SU-DHL-6 (cell line): ENCODE results near the gene PIGR.

Experiments used
- H2AFZ ChIP-seq: fragments of 200-600 bp; sonication (generic); 2 replicates; pipeline ENCODE4 v1.6.1; 2014; ENCODE audit warnings: low read depth, mild to moderate bottlenecking, moderate library complexity, mixed read lengths, antibody characterized with exemption, low read length; ENCODE audit not compliant: severe bottlenecking
- H3F3A ChIP-seq: fragments of 200-600 bp; shearing (Covaris generic); 2 replicates; pipeline ENCODE4 v1.6.0; 2016; ENCODE audit warnings: antibody characterized with exemption, mild to moderate bottlenecking; ENCODE audit not compliant: insufficient read depth
- H3K27ac ChIP-seq: fragments of 200-600 bp; sonication (generic); 2 replicates; pipeline ENCODE4 v1.5.1; 2016; ENCODE audit warnings: low read depth, mild to moderate bottlenecking, low read length, moderate library complexity, mixed read lengths
- H3K27me3 ChIP-seq: fragments of 200-600 bp; sonication (generic), shearing (Covaris generic); 2 replicates; pipeline ENCODE4 v1.6.0; 2014; ENCODE audit warnings: mild to moderate bottlenecking, low read length
- H3K36me3 ChIP-seq: fragments of 200-600 bp; sonication (generic); 2 replicates; pipeline ENCODE4 v1.6.1; 2014; ENCODE audit warnings: mild to moderate bottlenecking, low read length, mixed read lengths
- H3K4me2 ChIP-seq: fragments of 300-600, 200-600 bp; shearing (Covaris generic), sonication (generic); 2 replicates; pipeline ENCODE4 v1.6.0; 2014; ENCODE audit warnings: low read length, low read depth, mild to moderate bottlenecking; ENCODE audit not compliant: poor library complexity, severe bottlenecking
- H3K4me3 ChIP-seq: fragments of 200-600 bp; sonication (generic); 2 replicates; pipeline ENCODE4 v1.5.1; 2014; ENCODE audit warnings: antibody characterized with exemption, low read length, mild to moderate bottlenecking, mixed read lengths; ENCODE audit not compliant: insufficient read depth, poor library complexity, severe bottlenecking
- H3K79me2 ChIP-seq: fragments of 200-600 bp; sonication (generic); 2 replicates; pipeline ENCODE4 v1.6.1; 2014; ENCODE audit warnings: mild to moderate bottlenecking, low read length, moderate library complexity; ENCODE audit not compliant: insufficient read depth
- H3K9ac ChIP-seq: fragments of 200-600 bp; sonication (generic); 2 replicates; pipeline ENCODE4 v1.7.0; 2014; ENCODE audit warnings: mild to moderate bottlenecking, low read length
- H3K9me2 ChIP-seq: fragments of 200-600 bp; sonication (generic); replicated peaks from 2 replicates; pipeline ENCODE4 v1.6.1; 2014; ENCODE audit warnings: low read length; ENCODE audit not compliant: insufficient read depth
- H3K9me3 ChIP-seq: fragments of 200-600 bp; sonication (generic); 2 replicates; pipeline ENCODE4 v1.6.1; 2014; ENCODE audit warnings: low read length, mixed read lengths; ENCODE audit not compliant: insufficient read depth
- H4K20me1 ChIP-seq: fragments of 200-600 bp; sonication (generic); 2 replicates; pipeline ENCODE4 v1.6.1; 2014; ENCODE audit warnings: low read depth, mild to moderate bottlenecking, antibody characterized with exemption, low read length, moderate library complexity, mixed read lengths
- EZH2phosphoT487 ChIP-seq: fragments of 200-600 bp; sonication (generic), shearing (Covaris generic); conservative IDR thresholded peaks from 2 replicates; pipeline ENCODE4 v1.6.1; 2018; ENCODE audit warnings: mild to moderate bottlenecking, antibody characterized with exemption, low read length, moderate library complexity, mixed read lengths
- TF ChIP-seq, protein P1 (sequence below): fragments of 200-600 bp; sonication (generic); IDR thresholded peaks from one replicate; pipeline ENCODE4 v1.5.1; 2017; ENCODE audit warnings: antibody characterized with exemption, mild to moderate bottlenecking, low read length, moderate library complexity; ENCODE audit not compliant: insufficient read depth, poor library complexity, severe bottlenecking

Gene PIGR

DNA sequence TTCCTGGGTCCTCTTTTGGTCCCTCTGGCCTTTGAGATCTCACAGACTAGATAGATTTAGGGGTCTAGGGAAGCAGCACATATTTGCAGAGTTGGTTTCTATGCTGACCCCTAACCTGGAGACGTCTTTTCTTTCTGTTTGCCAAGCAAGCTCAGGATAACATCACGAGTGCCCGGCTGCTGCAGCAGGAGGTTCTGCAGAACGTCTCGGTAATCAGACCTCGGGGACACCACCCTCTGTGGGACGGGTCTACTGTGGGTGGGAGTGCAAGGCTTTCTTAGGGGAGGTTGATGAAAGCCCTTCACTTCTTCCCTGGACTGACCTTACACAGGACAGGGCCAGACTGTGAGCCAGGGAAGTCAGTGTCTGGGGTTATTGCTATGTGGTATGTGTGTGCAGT is 46.1 kb downstream of the PIGR start:
- H3F3A ChIP-seq = no peaks in the 10 kb centered on the region
- H3K79me2 ChIP-seq = no peaks in the 10 kb centered on the region
- H3K4me2 ChIP-seq = no peak overlapping the region
- no peak overlapping the region for H3K9ac ChIP-seq
- no peaks in the 10 kb centered on the region for H3K36me3 ChIP-seq
- H3K9me2 ChIP-seq = no peaks in the 10 kb centered on the region
- TF ChIP-seq, protein P1, sequence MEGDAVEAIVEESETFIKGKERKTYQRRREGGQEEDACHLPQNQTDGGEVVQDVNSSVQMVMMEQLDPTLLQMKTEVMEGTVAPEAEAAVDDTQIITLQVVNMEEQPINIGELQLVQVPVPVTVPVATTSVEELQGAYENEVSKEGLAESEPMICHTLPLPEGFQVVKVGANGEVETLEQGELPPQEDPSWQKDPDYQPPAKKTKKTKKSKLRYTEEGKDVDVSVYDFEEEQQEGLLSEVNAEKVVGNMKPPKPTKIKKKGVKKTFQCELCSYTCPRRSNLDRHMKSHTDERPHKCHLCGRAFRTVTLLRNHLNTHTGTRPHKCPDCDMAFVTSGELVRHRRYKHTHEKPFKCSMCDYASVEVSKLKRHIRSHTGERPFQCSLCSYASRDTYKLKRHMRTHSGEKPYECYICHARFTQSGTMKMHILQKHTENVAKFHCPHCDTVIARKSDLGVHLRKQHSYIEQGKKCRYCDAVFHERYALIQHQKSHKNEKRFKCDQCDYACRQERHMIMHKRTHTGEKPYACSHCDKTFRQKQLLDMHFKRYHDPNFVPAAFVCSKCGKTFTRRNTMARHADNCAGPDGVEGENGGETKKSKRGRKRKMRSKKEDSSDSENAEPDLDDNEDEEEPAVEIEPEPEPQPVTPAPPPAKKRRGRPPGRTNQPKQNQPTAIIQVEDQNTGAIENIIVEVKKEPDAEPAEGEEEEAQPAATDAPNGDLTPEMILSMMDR = no peak
- TF ChIP-seq EZH2phosphoT487 = no peak
- H4K20me1 ChIP-seq = no peaks in the 10 kb centered on the region
- H3K9me3 ChIP-seq = no peaks in the 10 kb centered on the region
- H2AFZ ChIP-seq = no peak overlapping the region
- H3K27me3 ChIP-seq = peaks cover 3% of the 10 kb centered on the region; the same call in 1 of the 2 replicates
- H3K4me3 ChIP-seq = no peak overlapping the region
- no peak overlapping the region for H3K27ac ChIP-seq

DNA sequence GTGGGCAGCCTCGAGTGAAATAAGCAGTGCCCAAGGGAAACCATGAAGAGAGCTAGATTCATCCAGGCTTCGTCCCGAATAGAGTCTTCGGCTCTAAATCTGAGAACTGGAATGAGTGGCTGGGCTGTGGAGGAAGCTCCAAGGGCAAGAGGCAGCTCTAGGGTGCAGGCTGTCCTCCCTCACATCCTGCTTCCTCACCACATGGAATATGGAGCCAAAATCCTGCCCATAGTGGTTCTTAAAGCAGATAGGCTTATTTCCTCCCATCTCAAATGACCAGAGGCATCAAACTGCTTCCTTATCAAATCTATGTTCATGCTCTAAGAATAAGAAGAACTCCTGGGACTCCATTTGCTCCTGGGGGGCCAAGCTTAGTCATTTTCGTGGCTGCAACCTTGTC is 46.5 kb downstream of the PIGR start:
- Histone ChIP-seq H3K79me2 (no peaks in the 10 kb centered on the region), H3K27me3 (peaks cover 3% of the 10 kb centered on the region; the same call in 1 of the 2 replicates), H3K4me2 (no peak overlapping the region), H3K4me3 (no peak overlapping the region), H3K36me3 (no peaks in the 10 kb centered on the region), H2AFZ (no peak overlapping the region), H3F3A (no peaks in the 10 kb centered on the region), H3K9me2 (no peaks in the 10 kb centered on the region), H3K27ac (no peak overlapping the region), H3K9ac (no peak overlapping the region), H4K20me1 (no peaks in the 10 kb centered on the region), H3K9me3 (no peaks in the 10 kb centered on the region)
- TF ChIP-seq, protein P1 = no peak
- TF ChIP-seq EZH2phosphoT487 = no peak

DNA sequence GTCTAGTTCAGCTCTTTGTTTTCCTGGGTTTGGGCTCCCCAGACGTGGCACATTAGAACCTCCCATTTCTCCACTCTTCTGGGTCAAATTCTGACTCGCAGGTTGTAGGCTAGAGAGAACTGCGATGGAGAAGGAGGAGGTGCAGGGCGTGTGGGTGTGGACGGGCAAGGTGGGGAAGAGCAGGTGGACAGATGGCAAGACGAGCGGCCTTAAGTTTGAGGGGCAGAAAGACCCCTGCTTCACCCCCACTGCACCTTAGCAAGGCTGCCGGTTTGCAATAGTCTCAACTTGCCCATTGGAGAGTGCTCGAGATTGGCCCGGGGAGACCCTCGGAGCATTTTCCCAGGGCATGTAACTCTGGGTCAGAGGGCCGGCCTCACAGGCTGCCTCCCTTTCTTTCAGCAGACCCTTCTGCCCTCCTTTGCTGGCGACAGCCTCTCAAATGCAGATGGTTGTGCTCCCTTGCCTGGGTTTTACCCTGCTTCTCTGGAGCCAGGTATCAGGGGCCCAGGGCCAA is 47.3 kb downstream of the PIGR start:
- H3K4me3 ChIP-seq = no peak overlapping the region
- H4K20me1 ChIP-seq = no peaks in the 10 kb centered on the region
- H3K9ac ChIP-seq = no peak overlapping the region
- no peak overlapping the region for H2AFZ ChIP-seq
- TF ChIP-seq EZH2phosphoT487 = no peak
- TF ChIP-seq, protein P1 = no peak
- H3K9me2 ChIP-seq = no peaks in the 10 kb centered on the region
- no peaks in the 10 kb centered on the region for H3K9me3 ChIP-seq
- no peaks in the 10 kb centered on the region for H3K27me3 ChIP-seq
- no peaks in the 10 kb centered on the region for H3K79me2 ChIP-seq
- H3K4me2 ChIP-seq = no peak overlapping the region
- H3K27ac ChIP-seq = no peak overlapping the region
- no peaks in the 10 kb centered on the region for H3K36me3 ChIP-seq
- no peaks in the 10 kb centered on the region for H3F3A ChIP-seq
